HG03064 (cell line): ENCODE data around the gene CORO1A.
"Not testable (repeated sequence)": the region's sequence is repeated elsewhere in the genome, so short reads cannot be mapped to it uniquely, and the experiment has no call there.

Experiments used
- ATAC-seq: cut with Tn5 transposase; IDR thresholded peaks from one replicate; pipeline ENCODE4 v1.9.1; 2021; ENCODE audit warnings: low read depth; ENCODE audit not compliant: unreplicated experiment

CORO1A gene

DNA sequence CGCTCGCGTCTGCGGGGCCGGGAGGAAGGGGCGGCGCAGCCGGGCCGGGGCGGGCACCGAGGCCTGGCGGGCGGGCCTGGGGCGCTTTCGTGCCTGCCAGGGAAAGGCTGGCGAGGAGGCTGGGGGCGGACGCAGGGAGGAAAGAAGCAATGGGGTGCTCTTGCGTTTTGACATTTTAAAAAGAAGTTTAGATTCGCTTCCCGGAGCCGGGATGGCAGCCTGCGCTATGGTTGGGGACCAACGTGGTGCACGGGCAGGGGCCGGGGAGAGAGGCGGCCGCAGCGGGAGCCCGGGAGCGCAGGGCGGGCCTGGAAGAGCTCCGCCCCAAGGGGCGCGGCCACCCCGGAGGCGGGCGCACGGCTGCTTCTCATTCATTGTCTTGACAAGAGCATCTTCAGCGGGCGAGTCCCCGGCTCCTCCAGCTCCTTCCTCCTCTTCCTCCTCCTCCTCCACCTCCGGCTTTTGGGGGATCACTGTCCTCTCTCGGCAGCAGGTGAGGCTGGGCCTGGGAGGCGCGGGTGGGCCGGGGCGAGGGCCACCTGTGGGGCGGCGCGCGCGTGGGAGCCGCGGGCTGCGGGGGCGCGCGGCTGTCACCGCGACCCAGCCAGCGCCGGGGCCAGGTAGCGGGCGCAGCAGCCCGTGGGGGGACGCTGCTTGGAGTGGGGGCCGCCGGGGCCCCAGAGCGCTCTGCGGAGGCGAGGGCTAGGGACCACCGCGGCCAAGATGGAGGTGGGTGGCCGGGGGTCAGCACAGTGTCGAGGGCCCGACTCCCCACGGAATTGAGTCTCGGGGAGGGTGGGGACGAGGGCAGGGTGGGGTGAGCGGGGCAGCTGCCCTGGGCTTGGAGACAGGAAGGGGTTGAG is at the start of gene CORO1A:
Gene CORO1A, plus strand, starts transcription at position 370 of the 863 bp plus-strand sequence. CDS start 1,608 bp downstream, outside the sequence.
- peak; percentile 38 for ATAC-seq

DNA sequence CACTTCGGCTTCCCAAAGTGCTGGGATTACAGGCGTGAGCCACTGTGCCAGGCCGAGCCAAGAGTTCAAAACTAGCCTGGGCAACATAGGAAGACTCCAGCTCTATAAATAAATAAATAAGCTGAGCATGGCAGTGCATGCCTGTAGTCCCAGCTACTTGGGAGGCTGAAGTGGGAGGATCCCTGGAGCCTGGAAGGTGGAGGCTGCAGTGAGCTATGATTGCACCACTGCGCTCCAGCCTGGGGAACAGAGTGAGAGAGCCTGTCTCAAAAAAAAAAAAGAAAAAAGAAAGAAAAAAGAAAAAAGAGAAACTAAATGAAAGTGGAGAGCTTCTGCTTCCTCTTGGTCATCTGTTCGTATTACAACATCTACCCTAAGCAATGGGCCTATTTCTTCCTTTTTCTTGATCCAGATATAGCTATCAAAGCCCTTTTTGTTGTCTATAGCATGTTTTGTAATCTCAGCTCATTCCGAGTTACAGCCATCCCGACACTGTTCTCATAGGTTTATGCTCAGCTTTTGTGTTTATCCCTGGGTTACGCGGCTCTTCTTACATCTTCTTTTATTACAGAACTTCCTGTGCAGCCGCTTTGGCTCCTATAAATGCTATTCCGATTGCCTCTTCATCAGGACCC is 46.3 kb upstream of the CORO1A start:
- ATAC-seq, result no peak

DNA sequence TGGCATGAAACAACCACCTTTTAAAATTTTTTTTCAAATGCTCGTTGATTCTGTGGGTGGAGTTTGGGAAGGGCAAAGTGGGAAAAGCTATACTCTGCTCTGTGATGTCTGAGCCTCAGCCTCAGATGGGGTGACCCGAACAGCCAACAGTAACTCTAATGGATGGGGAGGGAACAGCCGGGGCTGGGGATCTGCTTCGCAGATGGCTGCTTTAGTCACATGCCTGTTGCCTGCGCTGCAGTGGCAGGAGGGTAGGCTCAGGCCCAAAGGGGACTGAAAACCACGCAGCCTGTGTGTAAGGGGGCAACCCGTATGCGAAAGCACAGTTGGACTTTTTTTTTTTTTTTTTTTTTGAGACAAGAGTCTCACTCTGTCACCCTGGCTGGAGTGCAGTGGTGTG is 45.5 kb upstream of the CORO1A start:
- no peak for ATAC-seq

DNA sequence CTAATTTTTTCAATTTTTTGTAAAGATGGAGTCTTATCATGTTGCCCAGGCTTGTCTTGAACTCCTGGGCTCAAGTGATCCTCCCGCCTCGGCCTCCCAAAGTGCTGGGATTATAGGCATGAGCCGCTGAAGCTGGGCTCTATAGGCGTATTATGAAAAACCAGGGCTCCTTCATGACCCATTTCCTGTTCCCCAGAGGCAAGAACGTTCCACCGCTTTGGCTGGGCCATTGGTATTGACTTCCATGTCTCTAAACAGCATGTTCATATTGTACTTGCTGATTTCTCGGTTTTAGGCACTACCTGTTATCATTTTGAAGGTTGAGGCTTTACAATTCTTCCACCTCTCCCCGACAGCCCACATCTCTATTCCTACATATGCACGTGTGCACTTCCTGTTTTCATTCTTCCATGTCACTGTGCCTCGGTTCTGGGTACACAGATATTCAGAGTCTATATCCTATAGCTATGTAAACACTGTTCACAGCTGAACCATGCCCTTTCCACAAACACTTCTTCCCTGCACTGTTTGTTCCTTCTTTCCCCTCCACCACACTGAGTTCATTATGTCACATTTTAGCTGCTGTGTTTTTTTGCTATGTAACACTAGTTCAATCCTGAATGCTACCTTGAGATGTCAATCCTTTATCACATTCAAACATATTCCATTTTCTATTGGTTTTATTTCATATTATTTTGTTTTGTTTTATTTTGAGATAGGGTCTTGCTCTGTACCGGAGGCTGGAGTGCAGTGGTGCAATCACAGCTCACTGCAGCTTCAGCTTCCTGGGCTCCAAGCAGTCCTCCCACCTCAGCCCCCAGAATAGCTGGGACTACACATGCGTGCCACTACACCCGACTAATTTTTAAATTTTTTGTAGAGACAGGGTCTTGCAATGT is 43.6 kb upstream of the CORO1A start:
- ATAC-seq, result no peak

DNA sequence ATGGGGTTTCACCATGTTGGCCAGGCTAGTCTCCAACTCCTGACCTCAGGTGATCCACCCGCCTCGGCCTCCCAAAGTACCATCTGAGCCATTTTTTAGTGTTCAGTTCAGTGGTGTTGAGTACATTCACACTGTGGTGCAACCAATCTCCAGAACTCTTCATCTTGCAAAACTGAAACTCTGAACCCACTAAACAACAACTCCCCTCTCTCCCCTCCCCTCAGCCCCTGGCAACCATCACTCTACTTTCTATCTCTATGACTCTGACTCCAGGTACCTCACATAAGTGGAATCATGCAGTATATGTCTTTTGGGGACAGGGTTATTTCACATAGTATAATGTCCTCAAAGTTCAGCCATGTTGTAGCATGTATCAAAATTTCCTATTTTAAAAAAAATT is 41.7 kb upstream of the CORO1A start:
- ATAC-seq, result no peak

DNA sequence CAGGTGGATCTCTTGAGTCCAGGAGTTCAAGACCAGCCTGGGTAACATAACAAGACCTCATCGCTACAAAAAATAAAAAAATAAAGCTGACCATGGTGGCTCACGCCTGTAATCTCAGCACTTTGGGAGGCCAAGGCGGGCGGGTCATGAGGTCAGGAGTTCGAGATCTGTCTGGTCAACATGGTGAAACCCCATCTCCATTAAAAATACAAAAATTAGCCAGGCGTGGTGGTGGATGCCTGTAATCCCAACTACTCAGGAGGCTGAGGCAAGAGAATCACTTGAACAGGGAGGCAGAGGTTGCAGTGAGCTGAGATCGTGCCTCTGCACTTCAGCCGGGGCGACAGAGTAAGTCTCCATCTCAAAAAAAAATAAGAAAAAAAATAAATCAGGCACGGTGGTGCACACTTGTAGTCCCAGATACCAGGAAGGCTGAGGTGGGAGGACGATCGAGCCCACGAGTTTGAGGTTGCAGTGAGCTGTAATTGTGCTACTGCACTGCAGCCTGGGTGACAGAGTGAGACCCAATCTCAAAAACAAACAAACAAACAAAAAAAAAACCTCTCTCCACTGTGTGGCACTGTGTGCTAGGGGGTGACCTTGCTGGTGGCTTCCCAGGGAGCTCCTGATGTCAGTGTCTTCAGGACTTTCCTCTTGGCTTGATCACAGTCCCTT is 40.6 kb upstream of the CORO1A start:
- ATAC-seq, result no peak

DNA sequence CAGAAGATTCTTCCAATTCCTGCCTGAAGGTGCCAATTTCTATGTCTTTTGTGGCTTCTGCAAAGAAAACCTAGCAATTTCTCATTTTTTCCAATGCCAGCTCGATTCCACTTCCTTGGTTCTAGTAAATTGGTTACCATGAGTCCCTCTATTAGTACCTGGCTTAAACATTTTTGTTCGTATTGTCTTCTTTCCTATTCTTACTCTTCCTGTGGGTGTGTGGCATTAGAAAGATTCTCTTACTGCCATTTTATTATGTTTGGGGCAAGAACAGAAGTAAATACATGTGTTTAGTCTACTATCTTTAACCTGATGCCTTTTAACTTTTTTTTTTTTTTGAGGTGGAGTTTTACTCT is 40.1 kb upstream of the CORO1A start:
- ATAC-seq, result no peak

DNA sequence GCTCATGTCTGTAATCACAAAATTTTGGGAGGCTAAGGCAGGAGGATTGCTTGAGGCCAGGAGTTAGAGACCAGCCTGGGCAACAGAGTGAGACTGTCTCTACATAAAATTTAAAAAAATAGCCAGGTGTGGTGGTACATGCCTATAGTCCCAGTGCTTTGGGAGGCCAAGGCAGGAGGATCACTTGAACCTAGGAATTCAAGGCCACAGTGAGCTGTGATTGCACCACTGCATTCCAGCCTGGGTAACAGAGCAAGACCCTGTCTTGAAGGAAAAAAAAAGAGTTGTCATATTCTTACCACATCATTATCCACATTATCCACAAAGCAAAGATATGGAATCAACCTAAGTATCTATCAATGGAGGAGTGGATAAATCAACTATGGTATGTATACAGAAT is 39.4 kb upstream of the CORO1A start:
- ATAC-seq, result no peak

DNA sequence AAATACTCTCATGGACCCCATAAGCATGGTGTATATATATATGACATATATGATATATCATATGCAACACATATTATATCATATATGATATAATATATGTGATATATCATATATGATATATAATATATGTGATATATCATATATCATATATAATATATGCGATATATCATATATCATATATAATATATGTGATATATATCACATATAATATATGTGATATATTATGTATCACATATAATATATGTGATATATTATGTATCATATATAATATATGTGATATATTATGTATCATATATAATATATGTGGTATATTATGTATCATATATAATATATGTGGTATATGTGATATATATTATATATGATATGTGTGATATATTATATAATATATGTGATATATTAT is 38.5 kb upstream of the CORO1A start:
- ATAC-seq, result no peak

DNA sequence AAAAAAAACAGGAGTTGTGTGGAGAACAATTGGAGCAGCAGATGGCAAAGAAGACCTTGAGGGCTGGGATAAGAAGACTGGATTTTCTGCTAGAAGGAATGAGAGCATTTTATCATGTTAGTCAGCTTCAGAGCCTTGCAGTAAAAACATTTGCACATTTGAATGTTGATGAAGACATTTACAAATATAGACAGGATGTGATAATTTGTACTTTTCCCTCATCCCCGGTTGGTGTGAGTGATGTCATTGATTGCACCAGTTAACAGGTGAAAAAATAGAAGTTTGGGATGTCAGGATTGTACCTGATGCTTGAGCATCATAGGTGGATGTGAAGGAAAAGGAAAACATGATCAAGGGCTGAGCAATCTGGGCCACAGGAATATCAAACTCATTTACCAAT is 37.7 kb upstream of the CORO1A start:
- no peak for ATAC-seq

DNA sequence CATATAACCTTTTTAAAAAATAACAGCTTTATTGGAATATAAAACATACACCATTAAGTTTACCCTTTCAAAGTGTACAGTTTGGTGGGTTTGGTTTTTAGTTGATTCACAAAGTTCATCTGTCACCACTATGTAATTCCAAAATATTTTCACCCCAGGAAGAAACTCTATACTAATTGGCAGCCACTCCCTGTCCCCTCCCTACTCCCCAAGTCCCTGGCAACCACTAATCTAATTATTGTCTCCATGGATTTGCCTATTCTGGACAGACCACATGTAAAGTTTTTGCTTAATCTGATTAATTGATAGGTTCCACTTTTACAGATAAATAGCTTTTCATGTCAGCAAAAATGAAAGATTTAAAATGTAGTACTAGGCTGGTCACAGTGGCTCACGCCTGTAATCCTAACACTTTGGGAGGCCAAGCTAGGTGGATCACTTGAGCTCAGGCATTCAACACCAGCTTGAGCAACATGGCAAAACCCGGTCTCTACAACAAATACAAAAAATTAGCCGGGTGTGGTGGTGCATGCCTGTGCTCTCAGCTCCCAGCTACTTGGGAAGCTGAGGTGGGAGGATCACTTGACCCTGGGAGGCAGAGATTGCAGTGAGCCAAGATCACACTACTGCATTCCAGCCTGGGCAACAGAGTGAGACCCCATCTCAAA is 35.4 kb upstream of the CORO1A start:
- no peak for ATAC-seq

DNA sequence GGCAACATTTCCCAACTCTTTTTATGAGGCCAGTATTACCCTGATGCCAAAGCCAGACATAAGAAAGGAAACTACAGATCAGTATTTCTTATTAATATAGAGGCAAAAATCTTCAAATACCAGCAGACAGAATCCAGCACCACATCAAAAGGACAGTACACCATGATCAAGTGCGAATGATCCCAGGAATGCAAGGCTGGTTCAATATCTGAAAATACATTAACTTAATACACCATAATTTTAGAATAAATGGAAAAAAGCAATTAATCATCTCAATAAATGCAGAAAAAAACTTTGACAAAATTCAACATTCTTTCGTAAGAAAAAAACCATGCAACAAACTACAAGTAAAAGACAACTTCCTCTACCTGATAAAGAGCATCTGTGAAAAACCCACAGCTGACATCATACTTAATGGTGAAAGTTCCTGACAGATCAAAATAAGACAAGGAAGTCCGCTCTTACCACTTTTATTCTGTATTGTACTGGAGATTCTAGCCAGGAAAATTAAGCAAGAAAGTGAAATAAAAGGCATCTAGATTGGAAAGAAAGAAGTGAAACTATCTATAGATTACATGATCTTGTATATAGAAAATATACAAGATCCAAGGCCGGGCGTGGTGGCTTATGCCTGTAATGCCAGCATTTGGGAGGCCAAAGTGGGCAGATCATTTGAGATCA is 34.0 kb upstream of the CORO1A start:
- no peak for ATAC-seq

DNA sequence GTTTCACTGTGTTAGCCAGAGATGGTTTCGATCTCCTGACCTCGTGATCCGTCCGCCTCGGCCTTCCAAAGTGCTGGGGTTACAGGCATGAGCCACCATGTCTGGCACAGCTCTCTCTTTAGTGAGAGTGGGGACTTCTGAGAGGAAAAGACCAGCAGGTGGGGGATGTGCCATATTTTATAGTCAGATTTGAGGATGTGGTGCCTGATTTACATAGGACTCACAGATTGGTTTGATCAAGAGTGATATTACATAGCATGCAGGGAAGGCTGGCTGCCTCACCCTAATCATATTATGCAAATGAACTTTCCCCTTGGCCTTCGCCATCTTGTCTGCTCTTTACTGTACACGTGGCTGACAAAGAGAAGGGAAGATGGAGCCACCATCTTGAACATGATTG is 32.3 kb upstream of the CORO1A start:
- no peak for ATAC-seq

DNA sequence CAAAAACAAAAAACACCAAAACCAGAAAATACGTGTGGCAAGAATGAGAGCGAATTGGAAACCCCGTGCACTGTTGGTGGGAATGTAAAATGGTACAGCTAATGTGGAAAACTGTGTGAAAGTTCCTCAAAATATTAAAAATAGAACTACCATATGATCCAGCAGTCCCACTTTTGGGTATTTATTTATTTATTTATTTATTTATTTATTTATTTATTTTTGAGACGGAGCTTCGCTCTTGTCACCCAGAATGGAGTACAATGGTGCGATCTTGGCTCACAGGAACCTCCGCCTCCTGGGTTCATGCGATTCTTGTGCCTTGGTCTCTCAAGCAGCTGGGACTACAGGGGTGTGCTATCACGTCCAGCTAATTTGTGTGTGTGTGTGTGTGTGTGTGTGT is 30.9 kb upstream of the CORO1A start:
- no peak for ATAC-seq

DNA sequence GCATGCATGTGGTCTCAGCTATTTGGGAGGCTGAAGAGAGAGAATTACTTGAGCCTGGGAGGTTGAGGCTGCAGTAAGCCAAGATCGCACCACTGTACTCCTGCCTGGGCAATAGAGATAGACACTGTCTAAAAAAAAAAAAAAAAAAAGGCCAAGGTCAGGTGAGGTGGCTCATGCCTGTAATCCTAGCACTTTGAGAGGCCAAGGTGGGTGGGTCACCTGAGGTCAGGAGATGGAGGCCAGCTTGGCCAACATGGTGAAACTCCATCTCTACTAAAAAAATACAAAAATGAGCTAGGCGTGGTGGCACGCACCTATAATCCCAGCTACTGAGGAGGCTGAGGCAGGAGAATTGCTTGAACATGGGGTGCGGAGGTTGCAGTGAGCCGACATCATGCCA is 28.2 kb upstream of the CORO1A start:
- no peak for ATAC-seq

DNA sequence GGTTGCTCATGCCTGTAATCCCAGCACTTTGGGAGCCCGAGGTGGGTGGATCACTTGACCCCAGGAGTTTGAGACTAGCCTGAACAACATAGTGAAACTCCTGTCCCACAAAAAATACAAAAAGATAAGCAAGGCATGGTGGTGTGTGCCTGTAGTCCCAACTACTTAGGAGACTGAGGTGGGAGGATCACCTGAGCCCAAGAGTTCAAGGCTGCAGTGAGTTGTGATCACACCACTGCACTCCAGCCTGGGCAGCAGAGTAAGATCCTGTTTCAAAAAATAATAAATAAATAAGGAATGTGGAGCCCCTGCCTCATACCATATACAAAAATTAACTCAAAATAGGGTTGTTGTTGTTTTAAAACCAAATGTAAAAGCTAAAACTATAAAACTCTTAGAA is 26.2 kb upstream of the CORO1A start:
- ATAC-seq, result no peak

DNA sequence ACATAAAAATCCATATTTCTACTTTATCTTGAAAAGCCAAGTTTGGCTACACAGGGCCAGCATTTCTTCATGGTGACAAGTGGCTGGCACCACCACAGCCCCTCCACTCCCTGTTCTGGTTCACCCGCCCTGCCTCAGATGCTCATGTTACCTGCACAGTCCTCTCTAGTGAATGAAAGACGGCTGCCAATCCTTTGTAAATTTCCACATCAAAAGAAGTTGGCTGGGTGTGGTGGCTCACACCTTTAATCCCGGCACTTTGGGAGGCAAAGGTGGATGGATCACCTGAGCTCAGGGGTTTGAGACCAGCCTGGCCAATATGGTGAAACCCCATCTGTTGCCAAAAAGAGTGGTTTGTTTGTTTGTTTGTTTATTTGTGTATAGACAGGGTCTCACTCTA is 19.9 kb upstream of the CORO1A start:
- no peak for ATAC-seq

DNA sequence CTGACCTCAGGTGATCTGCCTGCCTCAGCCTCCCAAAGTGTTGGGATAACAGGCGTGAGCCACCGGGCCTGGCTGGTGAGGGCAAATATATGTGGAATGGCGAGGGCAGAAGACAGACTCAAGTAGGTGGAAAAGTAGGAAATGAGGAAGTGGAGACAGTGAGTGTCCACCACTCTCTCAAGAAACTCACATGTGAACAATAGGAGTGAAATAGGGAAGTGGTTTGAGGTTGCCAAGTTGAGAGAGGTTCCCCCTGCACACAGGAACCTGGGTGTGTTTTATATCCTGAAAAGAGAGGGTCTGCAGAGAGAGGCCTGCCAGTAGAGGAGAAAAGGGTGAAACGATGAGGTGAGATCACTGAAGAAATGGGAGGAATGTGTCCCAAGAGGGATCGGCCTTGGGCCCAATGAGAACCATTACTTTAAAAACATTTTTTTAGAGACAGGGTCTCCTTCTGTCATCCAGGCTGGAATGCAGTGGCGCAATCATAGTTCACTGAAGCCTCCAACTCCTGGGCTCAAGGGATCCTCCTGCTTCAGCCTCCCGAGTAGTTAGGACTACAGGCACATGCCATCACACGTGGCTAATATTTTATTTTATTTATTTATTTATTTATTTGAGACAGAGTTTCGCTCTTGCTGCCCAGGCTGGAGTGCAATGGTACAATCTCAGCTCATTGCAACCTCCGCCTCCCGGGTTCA is 17.1 kb upstream of the CORO1A start:
- ATAC-seq, result no peak

DNA sequence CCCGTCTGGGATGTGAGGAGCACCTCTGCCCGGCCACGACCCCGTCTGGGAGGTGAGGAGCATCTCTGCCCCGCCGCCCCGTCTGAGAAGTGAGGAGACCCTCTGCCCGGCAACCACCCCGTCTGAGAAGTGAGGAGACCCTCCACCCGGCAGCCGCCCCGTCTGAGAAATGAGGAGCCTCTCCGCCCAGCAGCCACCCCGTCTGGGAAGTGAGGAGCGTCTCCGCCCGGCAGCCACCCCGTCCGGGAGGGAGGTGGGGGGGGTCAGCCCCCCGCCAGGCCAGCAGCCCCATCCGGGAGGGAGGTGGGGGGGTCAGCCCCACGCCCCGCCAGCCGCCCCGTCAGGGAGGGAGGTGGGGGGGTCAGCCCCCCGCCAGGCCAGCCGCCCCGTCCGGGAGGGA is 14.7 kb upstream of the CORO1A start:
- ATAC-seq, result not testable (repeated sequence)
